Esophagus (tissue), 2 donors: ENCODE data around the gene MOB1A. TPM values are rescaled to one million over a fixed set of nuclear protein-coding genes. Genes with fewer than 3 reads are reported as not detected.
A peak's percentile ranks its signal among the peaks of the same experiment; 100 is the strongest.
"Not testable (repeated sequence)": the region's sequence is repeated elsewhere in the genome, so short reads cannot be mapped to it uniquely, and the experiment has no call there.

Experiments used
- H3K27ac ChIP-seq, 2 donors: one replicate each; pipeline ENCODE4 v1.5.1; 2013; ENCODE audit warnings: low read depth in 2 of 2, mild to moderate bottlenecking in 2 of 2, inconsistent platforms in 1 of 2, low read length in 1 of 2, moderate library complexity in 1 of 2
- H3K27me3 ChIP-seq, 2 donors: one replicate each; pipeline ENCODE4 v1.6.1; 2013; ENCODE audit warnings: low read length in 2 of 2, control low read depth in 1 of 2, mild to moderate bottlenecking in 1 of 2; ENCODE audit not compliant: insufficient read depth in 2 of 2, control insufficient read depth in 1 of 2
- H3K36me3 ChIP-seq, 2 donors: one replicate each; pipeline ENCODE4 v1.6.1; 2013; ENCODE audit warnings: low read length in 1 of 2; ENCODE audit not compliant: control insufficient read depth in 2 of 2, insufficient read depth in 2 of 2
- H3K4me1 ChIP-seq, 2 donors: one replicate each; pipeline ENCODE4 v1.6.1; 2013; ENCODE audit warnings: low read length in 1 of 2; ENCODE audit not compliant: control insufficient read depth in 2 of 2, insufficient read depth in 2 of 2
- H3K4me3 ChIP-seq, 2 donors: one replicate each; pipeline ENCODE4 v1.5.1; 2013; ENCODE audit warnings: low read length in 2 of 2, mild to moderate bottlenecking in 2 of 2, low read depth in 1 of 2, moderate library complexity in 1 of 2
- H3K9me3 ChIP-seq, 2 donors: one replicate each; pipeline ENCODE4 v1.6.1; 2013; ENCODE audit warnings: mild to moderate bottlenecking in 2 of 2, low read depth in 1 of 2, low read length in 1 of 2, moderate library complexity in 1 of 2; ENCODE audit not compliant: control insufficient read depth in 2 of 2, insufficient read depth in 1 of 2
- WGBS, 2 donors: extraction: QIAGEN DNeasy Blood & Tissue Kit; methylation state at CpG; one replicate each; pipeline ENCODE4 v1.1.7; 2013; 5-methylcytosine and 5-hydroxymethylcytosine counted together
- polyA plus RNA-seq, 2 donors: library from polyadenylated mRNA; stranded (reverse); fragments of 200-250 nt; gene quantifications; one replicate each; pipeline ENCODE4 v1.2.3, GENCODE V29; 2013
- donor health status: healthy with polysubstance abuse.
- donor health status: Bipolar disorder and iron deficiency.

Gene MOB1A
- polyA plus RNA-seq, 2 donors = 23.9 to 29.1 TPM

DNA sequence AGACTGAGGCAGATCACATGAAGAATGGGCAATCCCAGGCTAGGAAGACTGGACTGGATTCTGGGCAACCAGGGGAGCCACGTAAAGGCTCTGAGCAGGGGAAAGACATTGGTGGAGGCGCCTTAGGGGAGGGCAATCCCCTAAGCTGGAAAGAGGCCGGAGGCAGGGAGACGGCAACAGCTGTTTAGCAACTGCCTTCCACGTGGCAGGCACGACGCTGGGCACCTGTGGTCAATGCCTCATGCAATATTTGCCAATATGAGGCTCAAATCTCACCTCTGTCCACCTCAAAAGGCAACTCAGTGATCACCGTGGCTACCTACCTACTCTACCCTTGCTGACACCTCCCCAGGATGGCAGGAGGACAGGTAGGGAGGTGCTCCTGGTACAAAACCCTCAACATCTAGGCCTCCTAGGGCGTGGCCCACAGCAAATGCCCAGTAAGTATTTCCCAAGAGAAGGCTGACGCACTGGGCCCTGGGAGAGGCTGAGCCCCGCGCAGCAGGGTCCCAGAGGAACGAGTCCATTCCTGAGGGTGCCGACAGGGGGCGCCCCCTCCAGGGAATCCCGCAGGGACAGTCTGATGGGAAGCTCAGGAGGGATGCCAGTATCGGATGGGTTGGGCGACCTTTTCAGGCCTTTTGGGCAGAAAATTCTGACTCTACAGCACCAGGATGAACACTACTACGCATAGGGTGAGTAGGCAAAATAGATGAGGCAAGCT, 39.9 kb downstream of the MOB1A start:
- whole genome bisulfite sequencing, 2 donors = 89 to 90% methylated on average over 19 of the region's 19 CpGs
- H3K4me1 ChIP-seq = peaks cover 0 to 3% of the 10 kb centered on the region in 2 donors
- H3K27ac ChIP-seq = no peak overlapping the region
- H3K27me3 ChIP-seq = no peaks in the 10 kb centered on the region
- H3K4me3 ChIP-seq = no peak overlapping the region
- H3K36me3 ChIP-seq = peaks cover 4 to 17% of the 10 kb centered on the region in 2 donors
- no peaks in the 10 kb centered on the region for H3K9me3 ChIP-seq

DNA sequence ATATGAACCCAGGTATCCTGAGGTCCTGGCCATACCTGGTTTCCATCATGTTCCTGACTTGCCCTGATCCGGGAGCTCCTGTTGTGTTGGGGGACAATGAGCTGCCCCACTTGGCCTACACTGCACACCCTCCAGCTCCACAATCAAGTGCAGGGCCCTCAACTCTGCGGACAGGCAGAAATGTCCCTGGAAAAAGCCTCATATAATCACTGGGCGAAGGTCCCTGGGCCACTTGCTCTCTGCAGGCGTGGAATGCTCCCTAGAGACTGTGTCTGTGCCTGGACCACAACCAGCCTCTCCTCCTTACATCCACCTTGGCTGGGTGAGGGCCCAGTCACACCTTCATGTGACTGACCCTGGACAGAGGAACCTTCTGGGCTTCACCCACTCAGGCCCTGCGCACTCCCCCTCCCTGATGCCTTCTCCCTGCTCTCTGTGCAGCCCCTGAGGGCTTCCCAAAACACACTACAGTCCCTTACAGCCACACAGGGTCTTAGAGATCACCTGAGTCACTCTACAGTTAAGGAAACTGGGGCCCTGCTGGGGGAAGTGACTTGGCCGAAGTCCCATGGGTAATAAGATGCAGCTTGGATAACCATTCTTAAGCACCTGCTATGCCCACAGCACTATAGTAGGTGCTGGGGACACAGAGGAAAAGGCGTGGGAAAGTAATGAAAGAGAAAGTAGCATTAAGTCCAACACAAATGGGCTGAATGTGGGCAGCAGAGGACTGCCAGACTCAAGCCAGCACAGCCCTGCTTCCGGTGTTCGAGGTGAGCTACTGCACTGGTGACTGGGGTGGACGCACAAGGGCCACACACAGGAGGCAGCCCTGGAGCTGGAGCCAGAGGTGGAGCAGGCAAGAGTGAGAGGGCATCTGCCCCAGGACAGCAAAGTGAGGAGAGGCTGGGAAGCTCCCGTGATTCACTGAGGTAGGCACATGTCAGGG, 40.8 kb downstream of the MOB1A start:
- Histone ChIP-seq H3K9me3 (no peaks in the 10 kb centered on the region), H3K36me3 (peaks cover 4 to 17% of the 10 kb centered on the region in 2 donors), H3K27ac (no peak overlapping the region), H3K27me3 (no peaks in the 10 kb centered on the region), H3K4me1 (peaks cover 0 to 3% of the 10 kb centered on the region in 2 donors), H3K4me3 (no peak overlapping the region)
- WGBS, 2 donors = 86 to 92% methylated on average over 11 of the region's 11 CpGs

DNA sequence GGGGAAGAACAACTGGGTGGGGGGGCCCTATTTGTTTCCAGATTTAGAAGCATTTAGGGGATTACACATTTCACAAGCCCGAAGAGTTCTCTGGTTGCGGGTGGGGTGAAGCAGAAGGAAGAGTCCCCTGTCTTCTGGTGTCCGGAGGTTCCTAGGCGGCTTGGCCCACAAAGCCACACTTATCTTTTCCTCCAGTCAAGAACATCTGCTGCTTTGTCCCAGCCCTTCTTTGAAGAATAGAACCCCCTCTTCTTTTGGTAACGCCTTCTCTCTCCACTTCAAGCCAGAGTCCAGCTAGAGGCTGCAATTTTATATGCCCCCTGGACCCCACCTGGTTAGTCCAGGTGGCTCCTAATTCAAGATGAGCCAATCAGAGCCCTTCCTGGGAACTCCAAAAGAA, 46.8 kb downstream of the MOB1A start:
- no peak overlapping the region for H3K4me3 ChIP-seq
- no peaks in the 10 kb centered on the region for H3K4me1 ChIP-seq
- peaks cover 0 to 4% of the 10 kb centered on the region in 2 donors for H3K36me3 ChIP-seq
- H3K27me3 ChIP-seq = no peaks in the 10 kb centered on the region
- WGBS, 2 donors = 93 to 99% methylated on average over 5 of the region's 5 CpGs
- no peak overlapping the region for H3K27ac ChIP-seq
- H3K9me3 ChIP-seq = no peaks in the 10 kb centered on the region

DNA sequence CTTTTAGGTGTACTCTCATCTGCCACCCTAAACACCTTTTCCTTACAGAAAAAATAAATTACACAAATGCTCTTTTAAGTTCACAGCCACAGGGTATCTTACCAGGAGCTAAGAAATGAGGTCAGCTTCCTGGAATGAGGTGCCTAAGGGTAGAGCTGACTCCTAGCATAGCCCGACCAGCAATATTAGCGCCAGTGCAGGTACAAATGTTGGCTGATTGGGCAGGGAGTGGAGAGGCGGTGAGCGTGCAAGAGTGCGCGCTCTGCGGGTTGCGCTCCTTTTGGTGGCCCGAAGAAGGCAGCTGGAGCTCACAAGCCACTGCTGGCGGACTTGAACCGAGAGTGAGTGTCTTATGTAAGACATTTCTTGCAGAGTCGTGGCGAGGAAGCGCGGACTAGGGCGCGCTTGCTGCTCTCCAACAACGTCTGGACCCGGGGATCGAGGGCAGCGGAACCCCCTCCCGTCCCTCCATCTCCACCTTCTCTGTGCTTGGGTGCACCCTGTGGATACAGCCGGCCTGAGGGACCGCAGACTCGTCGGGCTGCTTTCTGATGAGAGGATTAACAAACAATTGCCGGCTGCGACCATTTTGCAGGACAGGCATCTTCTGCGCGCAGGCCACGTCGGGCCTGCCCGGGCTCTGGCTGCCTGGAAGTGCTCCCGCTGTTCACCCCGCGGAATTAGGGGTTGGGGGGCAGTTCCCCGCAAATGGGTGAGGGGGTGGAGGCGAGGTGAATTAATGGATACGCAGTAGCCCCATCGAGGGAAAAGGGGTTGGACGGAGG, 48.3 kb downstream of the MOB1A start:
- 39 to 48% methylated on average over 41 of the region's 41 CpGs for WGBS, 2 donors
- H3K4me3 ChIP-seq = no peak overlapping the region

GRCh38 chr2:74128206-74128605, 50.5 kb downstream of the MOB1A start:
- Histone ChIP-seq H3K9me3 (peaks cover 0 to 5% of the 10 kb centered on the region in 2 donors), H3K4me3 (no peak overlapping the region), H3K4me1 (no peaks in the 10 kb centered on the region), H3K27me3 (no peaks in the 10 kb centered on the region), H3K27ac (no peak overlapping the region), H3K36me3 (no peaks in the 10 kb centered on the region)
- whole genome bisulfite sequencing, 2 donors = 77 to 86% methylated on average over 3 of the region's 3 CpGs

More for the DNA sequence above, 48.3 kb downstream of the MOB1A start:
- Histone ChIP-seq H3K27me3 (no peaks in the 10 kb centered on the region), H3K36me3 (peaks cover 0 to 4% of the 10 kb centered on the region in 2 donors), H3K4me1 (no peaks in the 10 kb centered on the region), H3K9me3 (no peaks in the 10 kb centered on the region), H3K27ac (no peak overlapping the region)

DNA sequence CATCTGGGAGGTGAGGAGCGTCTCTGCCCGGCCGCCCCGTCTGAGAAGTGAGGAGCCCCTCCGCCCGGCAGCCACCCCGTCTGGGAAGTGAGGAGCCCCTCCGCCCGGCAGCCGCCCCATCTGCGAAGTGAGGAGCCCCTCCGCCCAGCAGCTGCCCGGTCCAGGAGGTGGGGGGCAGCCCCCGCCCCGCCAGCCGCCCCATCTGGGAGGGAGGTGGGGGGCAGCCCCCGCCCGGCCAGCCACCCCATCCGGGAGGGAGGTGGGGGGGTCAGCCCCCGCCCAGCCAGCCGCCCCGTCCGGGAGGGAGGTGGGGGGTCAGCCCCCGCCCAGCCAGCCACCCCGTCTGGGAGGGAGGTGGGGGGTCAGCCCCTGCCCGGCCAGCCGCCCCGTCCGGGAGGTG, 54.7 kb downstream of the MOB1A start:
- not testable (repeated sequence) for H3K36me3 ChIP-seq, H3K9me3 ChIP-seq, H3K4me1 ChIP-seq, H3K27me3 ChIP-seq, H3K4me3 ChIP-seq, H3K27ac ChIP-seq
- WGBS, 2 donors = 96 to 98% methylated on average over 15 to 29 of the region's 29 CpGs

DNA sequence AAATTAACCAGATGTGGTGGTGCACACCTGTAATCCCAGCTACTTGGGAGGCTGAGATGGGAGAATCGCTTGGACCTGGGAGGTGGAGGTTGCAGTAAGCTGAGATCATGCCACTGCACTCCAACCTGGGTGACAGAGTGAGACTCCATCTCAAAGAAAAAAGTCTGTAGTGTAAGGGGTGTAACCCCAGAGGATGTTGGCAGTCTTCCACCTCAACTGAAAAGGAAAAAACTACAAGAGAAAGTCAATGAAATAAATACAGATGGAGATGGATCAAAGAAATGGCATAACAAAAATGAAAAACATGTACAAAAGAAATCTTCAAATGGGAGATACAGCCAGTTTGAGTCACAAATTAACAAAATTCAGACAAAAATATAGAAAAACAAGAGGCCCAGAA, 56.8 kb downstream of the MOB1A start:
- H3K27me3 ChIP-seq, H3K36me3 ChIP-seq, H3K4me1 ChIP-seq, H3K27ac ChIP-seq, H3K4me3 ChIP-seq, H3K9me3 ChIP-seq: not testable (repeated sequence)
- WGBS, 2 donors = 100% methylated on average over 1 of the region's 1 CpG

DNA sequence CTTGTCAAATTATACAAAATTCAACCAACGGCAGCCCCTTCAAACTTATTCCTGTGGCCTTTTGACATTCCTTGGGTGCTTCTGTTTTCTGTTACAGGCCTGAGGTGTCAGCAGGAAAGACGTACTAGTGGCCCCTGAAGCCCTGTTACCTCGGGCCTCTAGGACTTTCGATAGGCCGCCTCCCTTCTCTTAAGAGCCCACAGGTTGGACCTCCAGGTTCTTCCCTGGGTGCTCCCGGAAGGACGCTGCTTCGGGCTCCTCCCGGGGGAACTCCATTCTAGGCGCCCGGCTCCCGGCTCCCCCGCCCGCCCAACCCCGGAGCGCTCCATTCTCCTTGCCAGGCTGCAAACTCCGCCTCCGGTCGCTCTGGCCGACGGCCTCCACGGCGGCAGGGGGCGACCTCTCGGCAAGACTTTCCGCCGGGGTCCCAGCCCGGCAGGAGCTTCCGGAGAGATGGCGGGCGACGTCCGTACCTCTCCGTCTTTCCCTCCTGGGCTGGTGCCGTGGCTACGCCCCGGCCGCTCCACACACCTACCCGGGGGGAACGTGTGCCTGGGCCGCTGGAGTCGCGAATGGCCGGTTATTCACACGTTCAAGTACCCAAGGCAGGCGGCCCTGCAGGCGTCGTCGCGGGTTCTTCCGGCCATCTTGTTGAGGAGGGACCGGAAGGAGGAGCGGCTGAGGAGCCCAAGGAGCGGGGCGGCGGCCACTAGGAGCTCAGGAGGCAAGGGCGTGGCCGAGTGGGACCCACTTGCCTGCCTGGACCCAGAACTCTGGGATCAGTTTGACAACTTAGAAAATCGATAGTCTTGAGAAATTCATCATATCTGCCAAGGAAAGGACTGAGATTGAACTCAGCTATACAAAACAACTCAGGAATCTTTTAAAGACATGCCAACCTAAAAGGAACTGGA, 58.5 kb downstream of the MOB1A start:
- Histone ChIP-seq H3K4me1 (no peaks in the 10 kb centered on the region), H3K27ac (peak overlapping the region; percentile 48 to 91), H3K9me3 (peaks cover 0 to 5% of the 10 kb centered on the region in 2 donors), H3K4me3 (peak overlapping the region; percentile 60 to 73), H3K27me3 (no peaks in the 10 kb centered on the region), H3K36me3 (no peaks in the 10 kb centered on the region)
- WGBS, 2 donors = 4 to 8% methylated on average over 57 to 59 of the region's 59 CpGs
